PFSK-1 (cell line): ENCODE data around the gene RYR3.

Experiments
- POLR2AphosphoS5 ChIP-seq: IDR thresholded peaks from 2 replicates; pipeline ENCODE4 v1.6.1; 2012; ENCODE audit warnings: low read depth, mild to moderate bottlenecking, control low read depth, low read length, moderate library complexity
- REST ChIP-seq, 2 experiments: IDR thresholded peaks; 2 replicates each; pipeline versions ENCODE4 v1.6.1 to v1.8.0; 2011 to 2012; ENCODE audit warnings: low read depth in 2 of 2, low read length in 2 of 2, control low read depth in 1 of 2, inconsistent platforms in 1 of 2, mild to moderate bottlenecking in 1 of 2, moderate library complexity in 1 of 2; ENCODE audit not compliant: insufficient read depth in 1 of 2

- TF ChIP-seq POLR2AphosphoS5 (no peak), REST (IDR thresholded peaks at IDR 0.05; ENCODE audit: insufficient read depth in 1 of 2, low read depth in 2 of 2, low read length in 2 of 2) (no peak)
Measured at GRCh38 chr15:33369941-33370622, 59.3 kb downstream of the RYR3 start.
